ENCODE measurements around the gene FLYWCH2. TPM values are rescaled to one million over a fixed set of nuclear protein-coding genes. Genes with fewer than 3 reads are reported as not detected.
A peak's percentile ranks its signal among the peaks of the same experiment; 100 is the strongest.

FLYWCH2 gene
- total and polyA plus RNA-seq, 2 experiments from 2014 or later = 30.9 to 45.0 TPM

DNA sequence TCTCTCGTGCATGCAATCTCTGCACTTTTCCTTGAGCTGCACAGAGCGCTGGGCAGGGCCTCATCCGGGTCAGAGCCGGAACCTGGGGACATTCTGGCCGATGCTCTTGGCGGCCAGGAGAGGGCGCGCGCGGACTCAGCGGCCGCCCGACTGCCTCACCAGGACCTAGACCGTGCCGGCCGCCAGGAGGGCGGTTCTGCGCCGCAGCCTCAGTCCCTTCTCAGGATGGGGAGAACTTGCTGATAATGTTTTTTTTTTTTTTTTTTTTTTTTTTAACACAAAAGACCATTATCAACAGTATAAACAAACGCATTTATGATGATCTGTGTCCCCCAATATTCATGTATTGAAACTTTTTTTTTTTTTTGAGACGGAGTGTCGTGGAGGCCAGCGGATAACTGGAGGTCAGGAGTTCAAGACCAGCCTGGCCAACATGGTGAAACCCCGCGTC lies 8.1 kb upstream of the FLYWCH2 start:
- Histone ChIP-seq H2AFZ (no peak overlapping the region; the same call in 1 of the 2 replicates), H3K4me1 (ENCODE audit: insufficient read depth) (0 out of 2 replicates have a peak, but pooled peaks cover 5% of the 10 kb centered on the region), H3K27me3 (ENCODE audit: insufficient read depth) (peaks cover 11% of the 10 kb centered on the region), H3K4me3 (no peak overlapping the region), H3K4me2 (no peak overlapping the region), H3K9me2 (ENCODE audit: insufficient read depth) (no peaks in the 10 kb centered on the region), H4K20me1 (replicated peaks; ENCODE audit: insufficient read depth) (no peaks in the 10 kb centered on the region), H3K79me2 (replicated peaks; ENCODE audit: insufficient read depth) (no peaks in the 10 kb centered on the region), H3K27ac (ENCODE audit: low read depth) (no peak overlapping the region), H3K36me3 (ENCODE audit: insufficient read depth) (no peaks in the 10 kb centered on the region), H3F3A (replicated peaks; ENCODE audit: low read depth) (0 out of 2 replicates have a peak, but pooled peaks cover 2% of the 10 kb centered on the region)
- ATAC-seq (peak; percentile 99), DNase-seq (ENCODE audit: low spot score) (peak; percentile 84)
- Mint-ChIP-seq H3K36me3 (ENCODE audit: low read depth) (peaks cover 5% of the 10 kb centered on the region; the same call in 1 of the 3 replicates), H3K27me3 (ENCODE audit: insufficient read depth, low read depth, poor library complexity) (peaks cover 2% of the 10 kb centered on the region), H3K4me3 (no peak overlapping the region; the same call in 2 of the 3 replicates), H3K9me3 (peaks cover 8% of the 10 kb centered on the region), H3K4me1 (peaks cover 2% of the 10 kb centered on the region; the same call in 1 of the 3 replicates), H3K27ac (no peak overlapping the region)
- TF ChIP-seq CTCF (conservative IDR thresholded peaks at IDR 0.05; ENCODE audit: low read depth in 2 of 2) (peak; percentile 96 to 97), ZNF331 (CRISPR knock-in tag; IDR thresholded peaks at IDR 0.05; ENCODE audit: low read depth) (no peak), NANOG (IDR thresholded peaks at IDR 0.05; ENCODE audit: borderline replicate concordance) (no peak), POLR2AphosphoS5 (IDR thresholded peaks at IDR 0.05; ENCODE audit: low read depth) (0 out of 2 replicates have a peak, but pooled peaks have one; percentile 20)
- TF ChIP-seq, protein P1, sequence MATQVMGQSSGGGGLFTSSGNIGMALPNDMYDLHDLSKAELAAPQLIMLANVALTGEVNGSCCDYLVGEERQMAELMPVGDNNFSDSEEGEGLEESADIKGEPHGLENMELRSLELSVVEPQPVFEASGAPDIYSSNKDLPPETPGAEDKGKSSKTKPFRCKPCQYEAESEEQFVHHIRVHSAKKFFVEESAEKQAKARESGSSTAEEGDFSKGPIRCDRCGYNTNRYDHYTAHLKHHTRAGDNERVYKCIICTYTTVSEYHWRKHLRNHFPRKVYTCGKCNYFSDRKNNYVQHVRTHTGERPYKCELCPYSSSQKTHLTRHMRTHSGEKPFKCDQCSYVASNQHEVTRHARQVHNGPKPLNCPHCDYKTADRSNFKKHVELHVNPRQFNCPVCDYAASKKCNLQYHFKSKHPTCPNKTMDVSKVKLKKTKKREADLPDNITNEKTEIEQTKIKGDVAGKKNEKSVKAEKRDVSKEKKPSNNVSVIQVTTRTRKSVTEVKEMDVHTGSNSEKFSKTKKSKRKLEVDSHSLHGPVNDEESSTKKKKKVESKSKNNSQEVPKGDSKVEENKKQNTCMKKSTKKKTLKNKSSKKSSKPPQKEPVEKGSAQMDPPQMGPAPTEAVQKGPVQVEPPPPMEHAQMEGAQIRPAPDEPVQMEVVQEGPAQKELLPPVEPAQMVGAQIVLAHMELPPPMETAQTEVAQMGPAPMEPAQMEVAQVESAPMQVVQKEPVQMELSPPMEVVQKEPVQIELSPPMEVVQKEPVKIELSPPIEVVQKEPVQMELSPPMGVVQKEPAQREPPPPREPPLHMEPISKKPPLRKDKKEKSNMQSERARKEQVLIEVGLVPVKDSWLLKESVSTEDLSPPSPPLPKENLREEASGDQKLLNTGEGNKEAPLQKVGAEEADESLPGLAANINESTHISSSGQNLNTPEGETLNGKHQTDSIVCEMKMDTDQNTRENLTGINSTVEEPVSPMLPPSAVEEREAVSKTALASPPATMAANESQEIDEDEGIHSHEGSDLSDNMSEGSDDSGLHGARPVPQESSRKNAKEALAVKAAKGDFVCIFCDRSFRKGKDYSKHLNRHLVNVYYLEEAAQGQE (IDR thresholded peaks at IDR 0.05; ENCODE audit: unreplicated experiment) = no peak

- Histone ChIP-seq H3K27me3 (ENCODE audit: insufficient read depth) (peaks cover 13% of the 10 kb centered on the region; the same call in 1 of the 2 replicates), H3K27ac (ENCODE audit: low read depth) (no peak overlapping the region), H2AFZ (no peak overlapping the region), H3F3A (replicated peaks; ENCODE audit: low read depth) (0 out of 2 replicates have a peak, but pooled peaks cover 2% of the 10 kb centered on the region), H4K20me1 (replicated peaks; ENCODE audit: insufficient read depth) (no peaks in the 10 kb centered on the region), H3K4me2 (no peak overlapping the region), H3K4me1 (ENCODE audit: insufficient read depth) (peaks cover 5% of the 10 kb centered on the region), H3K79me2 (replicated peaks; ENCODE audit: insufficient read depth) (no peaks in the 10 kb centered on the region; the same call in 1 of the 2 replicates), H3K4me3 (no peak overlapping the region), H3K9me2 (ENCODE audit: insufficient read depth) (no peaks in the 10 kb centered on the region), H3K36me3 (ENCODE audit: insufficient read depth) (no peaks in the 10 kb centered on the region)
- Mint-ChIP-seq H3K27ac (no peak overlapping the region), H3K27me3 (ENCODE audit: insufficient read depth, low read depth, poor library complexity) (peaks cover 14% of the 10 kb centered on the region), H3K9me3 (peaks cover 15% of the 10 kb centered on the region), H3K36me3 (ENCODE audit: low read depth) (peaks cover 7% of the 10 kb centered on the region; the same call in 1 of the 3 replicates), H3K4me3 (no peak overlapping the region), H3K4me1 (peaks cover 5% of the 10 kb centered on the region)
- ATAC-seq (no peak), DNase-seq (ENCODE audit: low spot score) (no peak)
- no peak for TF ChIP-seq POLR2AphosphoS5 (IDR thresholded peaks at IDR 0.05; ENCODE audit: low read depth)
Measured at GRCh38 chr16:2879854-2880508, 3.0 kb upstream of the FLYWCH2 start.
